Panc1 (cell line): ENCODE results near the gene HDLBP. TPM values are rescaled to one million over a fixed set of nuclear protein-coding genes. Genes with fewer than 3 reads are reported as not detected.

Experiments
- ATAC-seq: fragments of 200-7000 bp; cut with Tn5 transposase; 2 replicates; pipeline ENCODE4 v1.9.1; 2020; ENCODE audit warnings: mild to moderate bottlenecking, moderate library complexity
- BruUV-seq: library from RNA; stranded (reverse); fragments of 400-500 nt; replicated peaks from 2 replicates; lab custom pipeline; 2021; lab: Mats Ljungman, UMichigan
- CTCF ChIA-PET: fragments of 300-600 bp; sonication (Branson Sonifier 250); formaldehyde crosslinking; loops from one replicate; lab custom pipeline; 2022; ENCODE audit warnings: antibody characterized with exemption; lab: Charles Lee
- POLR2A ChIA-PET: fragments of 300-600 bp; sonication (Branson Sonifier 250); formaldehyde crosslinking; loops from one replicate; lab custom pipeline; 2022; ENCODE audit warnings: antibody characterized with exemption; lab: Charles Lee
- DNase-seq: peaks from one replicate; pipeline ENCODE4 v3.0.0-alpha.2; 2010; ENCODE audit warnings: low read depth, low spot score
- H3K27ac ChIP-seq: 2 replicates; pipeline ENCODE4 v1.5.1; 2011; ENCODE audit warnings: mild to moderate bottlenecking, low read length, inconsistent platforms
- H3K27me3 ChIP-seq: fragments of 200-500 bp; sonication (Bioruptor generic); 2 replicates; pipeline ENCODE4 v1.6.0; 2014; ENCODE audit warnings: low read length, inconsistent platforms; ENCODE audit not compliant: control insufficient read depth, insufficient read depth
- H3K36me3 ChIP-seq: fragments of 200-500 bp; sonication (Bioruptor generic); 2 replicates; pipeline ENCODE4 v1.5.1; 2014; ENCODE audit warnings: inconsistent platforms, mild to moderate bottlenecking, low read length, moderate library complexity; ENCODE audit not compliant: control insufficient read depth, insufficient read depth
- H3K4me1 ChIP-seq: 2 replicates; pipeline ENCODE4 v1.5.1; 2011; ENCODE audit warnings: inconsistent platforms, mild to moderate bottlenecking, low read length, moderate library complexity; ENCODE audit not compliant: control insufficient read depth, insufficient read depth
- H3K4me3 ChIP-seq, 2 experiments: 2 replicates each; pipeline ENCODE4 v1.5.1; 2011 to 2012; ENCODE audit warnings: low read depth in 2 of 2, low read length in 2 of 2, mild to moderate bottlenecking in 2 of 2, inconsistent platforms in 1 of 2, moderate library complexity in 1 of 2
- H3K9me3 ChIP-seq: fragments of 200-500 bp; sonication (Bioruptor generic); 2 replicates; pipeline ENCODE4 v1.5.1; 2014; ENCODE audit warnings: low read depth, mild to moderate bottlenecking, inconsistent platforms, low read length, moderate library complexity; ENCODE audit not compliant: control insufficient read depth, insufficient read depth
- POLR2AphosphoS5 ChIP-seq: IDR thresholded peaks from 2 replicates; pipeline ENCODE4 v1.6.1; 2012; ENCODE audit warnings: mild to moderate bottlenecking, low read depth, low read length, moderate library complexity
- SIN3A ChIP-seq: IDR thresholded peaks from 2 replicates; pipeline ENCODE4 v1.6.1; 2012; ENCODE audit warnings: low read depth, mild to moderate bottlenecking, low read length, moderate library complexity, borderline replicate concordance; ENCODE audit not compliant: insufficient read depth
- TCF7L2 ChIP-seq: IDR thresholded peaks from 2 replicates; pipeline ENCODE4 v1.6.1; 2011; ENCODE audit warnings: mild to moderate bottlenecking, low read depth, low read length, inconsistent platforms
- in situ Hi-C: cut with HindIII; loops from 2 replicates; pipeline ENCODE4 v1.10.0; 2016; ENCODE audit warnings: low sequenced_read_pairs, low pct_unique_long_range_greater_than_20kb
- intact Hi-C: fragments of 100-400 bp; cut with micrococcal nuclease; formaldehyde crosslinking; loops from one replicate; pipeline ENCODE4 v1.10.0; 2022; ENCODE audit not compliant: unreplicated experiment
- total RNA-seq: library from RNA; stranded (reverse); gene quantifications from one replicate; pipeline ENCODE4 v1.2.1, GENCODE V29; 2021; ENCODE audit not compliant: unreplicated experiment
- TF ChIP-seq, protein P1 (sequence below): fragments of 450-650 bp; IDR thresholded peaks from 2 replicates; pipeline ENCODE4 v1.5.1; 2017; ENCODE audit warnings: mild to moderate bottlenecking
- TF ChIP-seq, protein P2 (sequence below), 2 experiments: IDR thresholded peaks; 2 replicates each; pipeline ENCODE4 v1.6.1; 2011 to 2012; ENCODE audit warnings: low read depth in 2 of 2, control low read depth in 1 of 2, low read length in 1 of 2, mild to moderate bottlenecking in 1 of 2, moderate library complexity in 1 of 2; ENCODE audit not compliant: insufficient read depth in 1 of 2

The HDLBP gene
- total RNA-seq, 1 experiment from 2014 or later, result 656 TPM

DNA sequence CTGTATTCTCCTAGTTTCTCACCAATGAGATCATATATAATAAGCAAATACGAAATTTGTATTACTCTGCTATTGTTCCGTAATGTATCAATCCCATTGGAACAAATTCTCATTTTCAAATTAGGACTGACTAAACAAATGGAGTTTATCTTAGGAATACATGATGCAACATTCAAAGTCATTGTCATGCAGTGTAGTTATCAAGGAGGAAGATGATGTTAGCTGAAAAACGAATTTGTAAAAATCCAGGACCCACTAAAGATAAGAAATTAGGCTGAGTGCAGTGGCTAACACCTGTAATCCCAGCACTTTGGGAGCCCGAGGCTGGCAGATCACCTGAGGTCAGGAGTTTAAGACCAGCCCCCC, 15.1 kb upstream of the HDLBP start:
- in situ Hi-C loops, result no loop called here
- CTCF ChIA-PET, result no interaction called here

DNA sequence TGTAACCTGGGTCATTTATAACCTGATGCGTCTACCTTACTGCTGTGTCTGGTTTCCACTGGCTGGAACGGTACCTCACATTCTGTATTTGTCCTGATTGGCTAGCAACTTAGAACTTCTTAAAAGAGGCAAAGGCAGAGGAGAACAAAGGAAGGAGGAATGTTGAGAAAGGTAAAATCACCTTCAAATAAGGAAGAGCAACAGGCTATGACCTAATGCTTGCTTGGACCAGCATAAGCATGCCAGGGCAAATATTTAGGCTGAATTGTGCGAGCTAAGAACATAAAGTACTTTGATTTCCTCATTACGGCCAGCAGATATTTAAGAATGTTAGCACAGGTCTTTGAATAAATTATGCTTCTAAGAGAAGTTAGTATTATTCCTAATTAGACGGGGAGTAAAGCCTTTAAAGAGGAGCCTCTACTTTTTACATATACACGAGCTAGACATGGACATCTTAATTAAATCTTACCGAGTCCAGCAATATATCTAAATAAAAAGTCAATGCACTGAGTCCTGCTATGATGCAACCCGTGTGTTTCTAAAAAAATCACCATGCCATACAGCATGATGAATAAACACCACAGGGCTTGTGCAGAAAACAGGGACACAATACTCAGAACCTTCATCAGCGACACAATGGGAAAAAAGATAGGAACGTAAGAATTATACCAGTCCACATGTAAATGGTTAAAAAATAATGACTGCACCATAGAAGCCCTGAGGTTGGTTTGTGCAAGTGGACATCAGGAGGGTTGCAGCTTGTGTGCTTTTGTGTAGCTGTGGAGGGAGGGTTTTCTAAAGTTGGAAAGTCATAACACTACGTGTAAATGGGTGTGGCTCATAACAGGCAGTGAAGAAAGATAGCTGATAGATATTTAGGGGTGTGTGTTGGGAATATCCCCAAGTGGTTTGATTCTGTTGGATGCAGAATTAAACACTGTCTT, 14.5 kb upstream of the HDLBP start:
- Histone ChIP-seq H3K9me3 (no peaks in the 10 kb centered on the region), H3K36me3 (peaks cover 28% of the 10 kb centered on the region), H3K4me1 (no peaks in the 10 kb centered on the region), H3K4me3 (no peak overlapping the region), H3K27ac (no peak overlapping the region), H3K27me3 (no peaks in the 10 kb centered on the region)
- intact Hi-C loops (no loop called here), in situ Hi-C loops (no loop called here)
- CTCF ChIA-PET, result no interaction called here
- DNase-seq (no peak), ATAC-seq (no peak)
- POLR2A ChIA-PET, result no interaction called here
- TF ChIP-seq, protein P1, sequence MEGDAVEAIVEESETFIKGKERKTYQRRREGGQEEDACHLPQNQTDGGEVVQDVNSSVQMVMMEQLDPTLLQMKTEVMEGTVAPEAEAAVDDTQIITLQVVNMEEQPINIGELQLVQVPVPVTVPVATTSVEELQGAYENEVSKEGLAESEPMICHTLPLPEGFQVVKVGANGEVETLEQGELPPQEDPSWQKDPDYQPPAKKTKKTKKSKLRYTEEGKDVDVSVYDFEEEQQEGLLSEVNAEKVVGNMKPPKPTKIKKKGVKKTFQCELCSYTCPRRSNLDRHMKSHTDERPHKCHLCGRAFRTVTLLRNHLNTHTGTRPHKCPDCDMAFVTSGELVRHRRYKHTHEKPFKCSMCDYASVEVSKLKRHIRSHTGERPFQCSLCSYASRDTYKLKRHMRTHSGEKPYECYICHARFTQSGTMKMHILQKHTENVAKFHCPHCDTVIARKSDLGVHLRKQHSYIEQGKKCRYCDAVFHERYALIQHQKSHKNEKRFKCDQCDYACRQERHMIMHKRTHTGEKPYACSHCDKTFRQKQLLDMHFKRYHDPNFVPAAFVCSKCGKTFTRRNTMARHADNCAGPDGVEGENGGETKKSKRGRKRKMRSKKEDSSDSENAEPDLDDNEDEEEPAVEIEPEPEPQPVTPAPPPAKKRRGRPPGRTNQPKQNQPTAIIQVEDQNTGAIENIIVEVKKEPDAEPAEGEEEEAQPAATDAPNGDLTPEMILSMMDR, result no peak
- TF ChIP-seq TCF7L2 (no peak), SIN3A (no peak), POLR2AphosphoS5 (no peak)
- TF ChIP-seq, protein P2, sequence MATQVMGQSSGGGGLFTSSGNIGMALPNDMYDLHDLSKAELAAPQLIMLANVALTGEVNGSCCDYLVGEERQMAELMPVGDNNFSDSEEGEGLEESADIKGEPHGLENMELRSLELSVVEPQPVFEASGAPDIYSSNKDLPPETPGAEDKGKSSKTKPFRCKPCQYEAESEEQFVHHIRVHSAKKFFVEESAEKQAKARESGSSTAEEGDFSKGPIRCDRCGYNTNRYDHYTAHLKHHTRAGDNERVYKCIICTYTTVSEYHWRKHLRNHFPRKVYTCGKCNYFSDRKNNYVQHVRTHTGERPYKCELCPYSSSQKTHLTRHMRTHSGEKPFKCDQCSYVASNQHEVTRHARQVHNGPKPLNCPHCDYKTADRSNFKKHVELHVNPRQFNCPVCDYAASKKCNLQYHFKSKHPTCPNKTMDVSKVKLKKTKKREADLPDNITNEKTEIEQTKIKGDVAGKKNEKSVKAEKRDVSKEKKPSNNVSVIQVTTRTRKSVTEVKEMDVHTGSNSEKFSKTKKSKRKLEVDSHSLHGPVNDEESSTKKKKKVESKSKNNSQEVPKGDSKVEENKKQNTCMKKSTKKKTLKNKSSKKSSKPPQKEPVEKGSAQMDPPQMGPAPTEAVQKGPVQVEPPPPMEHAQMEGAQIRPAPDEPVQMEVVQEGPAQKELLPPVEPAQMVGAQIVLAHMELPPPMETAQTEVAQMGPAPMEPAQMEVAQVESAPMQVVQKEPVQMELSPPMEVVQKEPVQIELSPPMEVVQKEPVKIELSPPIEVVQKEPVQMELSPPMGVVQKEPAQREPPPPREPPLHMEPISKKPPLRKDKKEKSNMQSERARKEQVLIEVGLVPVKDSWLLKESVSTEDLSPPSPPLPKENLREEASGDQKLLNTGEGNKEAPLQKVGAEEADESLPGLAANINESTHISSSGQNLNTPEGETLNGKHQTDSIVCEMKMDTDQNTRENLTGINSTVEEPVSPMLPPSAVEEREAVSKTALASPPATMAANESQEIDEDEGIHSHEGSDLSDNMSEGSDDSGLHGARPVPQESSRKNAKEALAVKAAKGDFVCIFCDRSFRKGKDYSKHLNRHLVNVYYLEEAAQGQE (IDR thresholded peaks at IDR 0.05; ENCODE audit: insufficient read depth in 1 of 2, low read depth in 2 of 2, low read length in 1 of 2), result no peak
- no TSS peak for BruUV-seq

More for the DNA sequence above, 15.1 kb upstream of the HDLBP start:
- H3K9me3 ChIP-seq, result no peaks in the 10 kb centered on the region
- H3K4me3 ChIP-seq, result no peak overlapping the region
- peaks cover 27% of the 10 kb centered on the region for H3K36me3 ChIP-seq
- POLR2A ChIA-PET, result no interaction called here
- TSS peak; percentile 3 for BruUV-seq
- no peak for DNase-seq
- no peak overlapping the region for H3K27ac ChIP-seq
- TF ChIP-seq, protein P2 (IDR thresholded peaks at IDR 0.05; ENCODE audit: insufficient read depth in 1 of 2, low read depth in 2 of 2, low read length in 1 of 2), result no peak
- TF ChIP-seq, protein P1, result no peak
- TF ChIP-seq POLR2AphosphoS5, result no peak
- TF ChIP-seq TCF7L2, result no peak
- TF ChIP-seq SIN3A, result no peak
- ATAC-seq, result no peak
- H3K4me1 ChIP-seq, result no peaks in the 10 kb centered on the region
- intact Hi-C loops, result no loop called here
- no peaks in the 10 kb centered on the region for H3K27me3 ChIP-seq
